Neural crest cell (in vitro differentiated cells): ENCODE measurements around the gene TEX53. TPM values are rescaled to one million over a fixed set of nuclear protein-coding genes. Genes with fewer than 3 reads are reported as not detected.

ENCODE experiments used
- DNase-seq: peaks from one replicate; pipeline ENCODE4 v3.0.0; 2021; ENCODE audit warnings: low read depth, mixed read lengths, low spot score
- H3K27ac Mint-ChIP-seq: one replicate; pipeline ENCODE4 v1.8.0; 2021; ENCODE audit warnings: mild to moderate bottlenecking, mixed read lengths; ENCODE audit not compliant: unreplicated experiment
- H3K27me3 Mint-ChIP-seq: 2 replicates; pipeline ENCODE4 v1.8.0; 2021; ENCODE audit warnings: low read depth, mild to moderate bottlenecking, mixed read lengths
- H3K36me3 Mint-ChIP-seq: 2 replicates; pipeline ENCODE4 v1.8.0; 2021; ENCODE audit warnings: low read depth, mild to moderate bottlenecking, mixed read lengths
- H3K4me1 Mint-ChIP-seq: 2 replicates; pipeline ENCODE4 v1.8.0; 2021; ENCODE audit warnings: mixed read lengths
- H3K4me3 Mint-ChIP-seq: one replicate; pipeline ENCODE4 v1.8.0; 2021; ENCODE audit warnings: mild to moderate bottlenecking, mixed read lengths
- H3K9me3 Mint-ChIP-seq: 2 replicates; pipeline ENCODE4 v1.8.0; 2021; ENCODE audit warnings: mixed read lengths
- CTCF ChIP-seq: fragments of 200-600 bp; sonication (generic); conservative IDR thresholded peaks from 2 replicates; pipeline ENCODE4 v1.5.0; 2021; ENCODE audit warnings: antibody characterized with exemption, mild to moderate bottlenecking
- total RNA-seq: library from RNA; stranded (reverse); gene quantifications from 2 replicates; pipeline ENCODE4 v1.2.1, GENCODE V29; 2021

The TEX53 gene
- total RNA-seq, 1 donor from 2014 or later: not detected

DNA sequence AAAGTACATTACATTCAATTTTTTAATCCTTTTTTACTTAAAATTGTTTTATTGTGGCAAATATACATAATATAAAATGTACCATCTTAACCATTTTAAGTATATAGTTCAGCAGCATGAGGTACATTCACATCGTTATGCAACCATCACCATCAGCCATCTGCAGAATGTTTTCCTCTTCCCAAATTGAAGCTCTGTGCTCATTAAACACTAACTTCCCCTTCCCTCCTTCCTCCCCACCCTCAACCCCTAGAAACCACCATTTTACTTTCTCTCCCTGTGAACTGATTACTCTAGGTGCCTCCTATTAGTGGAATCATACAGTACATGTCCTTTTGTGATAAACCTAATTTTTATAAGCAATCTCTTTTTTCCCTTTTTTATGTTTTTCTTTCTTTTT is 15.6 kb downstream of the TEX53 start:
- peaks cover 10% of the 10 kb centered on the region for H3K36me3 Mint-ChIP-seq
- H3K4me1 Mint-ChIP-seq: no peaks in the 10 kb centered on the region
- DNase-seq: no peak
- peaks cover 1% of the 10 kb centered on the region for H3K9me3 Mint-ChIP-seq
- no peak overlapping the region for H3K27ac Mint-ChIP-seq
- H3K4me3 Mint-ChIP-seq: no peak overlapping the region
- no peaks in the 10 kb centered on the region for H3K27me3 Mint-ChIP-seq
- no peak for TF ChIP-seq CTCF

GRCh38 chr9:114638404-114638803 is 19.2 kb downstream of the TEX53 start:
- Mint-ChIP-seq H3K4me3 (no peak overlapping the region), H3K27me3 (no peaks in the 10 kb centered on the region), H3K36me3 (peaks cover 2% of the 10 kb centered on the region), H3K27ac (no peak overlapping the region), H3K4me1 (no peaks in the 10 kb centered on the region), H3K9me3 (no peaks in the 10 kb centered on the region)
- no peak for DNase-seq
- TF ChIP-seq CTCF: no peak

GRCh38 chr9:114634387-114634786 is 23.2 kb downstream of the TEX53 start:
- H3K4me3 Mint-ChIP-seq: no peak overlapping the region
- no peaks in the 10 kb centered on the region for H3K4me1 Mint-ChIP-seq
- no peak for DNase-seq
- H3K9me3 Mint-ChIP-seq: no peaks in the 10 kb centered on the region
- no peak overlapping the region for H3K27ac Mint-ChIP-seq
- no peak for TF ChIP-seq CTCF
- H3K27me3 Mint-ChIP-seq: no peaks in the 10 kb centered on the region
- H3K36me3 Mint-ChIP-seq: peaks cover 2% of the 10 kb centered on the region

DNA sequence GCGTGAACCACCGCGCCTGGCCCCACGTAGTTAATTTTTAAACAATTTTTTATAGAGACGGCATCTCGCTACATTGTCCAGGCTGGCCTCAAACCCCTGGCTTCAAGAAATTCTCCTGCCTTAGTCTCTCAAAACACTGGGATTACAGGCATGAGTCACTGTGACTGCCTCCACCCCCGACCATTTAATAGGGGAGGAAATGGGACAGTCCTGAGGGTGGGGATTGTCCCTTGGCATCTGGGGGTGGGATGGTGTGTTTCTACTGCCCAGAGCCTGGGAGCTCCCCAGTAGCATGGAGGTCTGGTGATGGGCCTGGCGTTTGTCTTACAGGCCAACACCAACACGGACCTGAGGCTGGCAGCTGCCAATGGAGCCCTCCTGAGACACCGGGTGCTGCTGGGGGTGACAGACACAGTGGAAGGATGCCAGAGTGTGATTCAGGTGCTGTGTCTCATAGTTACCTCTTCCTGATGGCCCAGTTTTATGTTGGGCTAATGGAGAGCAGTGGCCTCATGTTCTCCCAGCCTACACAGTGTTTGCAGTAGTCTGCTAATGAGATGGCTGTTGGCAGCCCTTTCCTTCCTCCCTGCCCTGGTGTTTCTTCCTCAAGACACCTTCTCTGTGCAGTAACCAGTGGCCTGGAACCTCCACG is 24.0 kb downstream of the TEX53 start:
- H3K4me1 Mint-ChIP-seq: no peaks in the 10 kb centered on the region
- DNase-seq: no peak
- H3K36me3 Mint-ChIP-seq: no peaks in the 10 kb centered on the region
- H3K27ac Mint-ChIP-seq: no peak overlapping the region
- no peaks in the 10 kb centered on the region for H3K27me3 Mint-ChIP-seq
- no peak overlapping the region for H3K4me3 Mint-ChIP-seq
- TF ChIP-seq CTCF: no peak
- no peaks in the 10 kb centered on the region for H3K9me3 Mint-ChIP-seq

- H3K4me3 Mint-ChIP-seq: no peak overlapping the region
- DNase-seq: no peak
- no peaks in the 10 kb centered on the region for H3K27me3 Mint-ChIP-seq
- H3K36me3 Mint-ChIP-seq: no peaks in the 10 kb centered on the region
- TF ChIP-seq CTCF: no peak
- no peaks in the 10 kb centered on the region for H3K4me1 Mint-ChIP-seq
- H3K27ac Mint-ChIP-seq: no peak overlapping the region
- no peaks in the 10 kb centered on the region for H3K9me3 Mint-ChIP-seq
Observed at GRCh38 chr9:114631166-114631565, 26.4 kb downstream of the TEX53 start.
